Pancreas (tissue), 10 donors: Measurements from ENCODE around the gene CCM2. TPM values are rescaled to one million over a fixed set of nuclear protein-coding genes. Genes with fewer than 3 reads are reported as not detected.

ENCODE experiments used
- ATAC-seq, 4 donors: fragments of 200-7000 bp; cut with Tn5 transposase; one replicate each; pipeline versions ENCODE4 v1.8.0 to v1.9.1; 2020; ENCODE audit warnings: mild to moderate bottlenecking in 4 of 4, moderate library complexity in 4 of 4
- DNase-seq, 6 donors: peaks; one replicate each; pipeline ENCODE4 v3.0.0-alpha.2; 2020
- FAIRE-seq: peaks from 2 replicates; lab custom pipeline; 2012; peaks lifted over from hg19 to GRCh38; lab: Jason Lieb, UNC
- H3K27ac ChIP-seq, 4 donors: fragments of 200-600 bp; sonication (generic); 1 replicate in 3 of 4; 2 replicates in 1 of 4; pipeline versions ENCODE4 v1.5.0 to v1.8.0; 2020
- H3K27me3 ChIP-seq, 4 donors: fragments of 200-600 bp; one replicate each; pipeline ENCODE4 v1.8.0; 2021
- H3K36me3 ChIP-seq, 3 donors: fragments of 200-600 bp; sonication (generic) in 1 of 3; one replicate each; pipeline versions ENCODE4 v1.5.0 to v1.8.0; 2020 to 2021
- H3K4me1 ChIP-seq, 3 donors: fragments of 200-600 bp; one replicate each; pipeline ENCODE4 v1.8.0; 2021
- H3K4me3 ChIP-seq, 4 donors: fragments of 200-600 bp; sonication (generic) in 2 of 4; one replicate each; pipeline versions ENCODE4 v1.5.0 to v1.8.0; 2020 to 2021
- H3K9me3 ChIP-seq, 4 donors: fragments of 200-600 bp; one replicate each; pipeline ENCODE4 v1.8.0; 2021
- CTCF ChIP-seq, 4 donors: fragments of 200-600 bp; sonication (generic) in 3 of 4; IDR thresholded peaks; one replicate each; pipeline versions ENCODE4 v1.5.0 to v1.8.0; 2021; ENCODE audit warnings: antibody characterized with exemption in 4 of 4
- WGBS, 2 donors: extraction: QIAGEN DNeasy Blood & Tissue Kit; methylation state at CpG; one replicate each; pipeline ENCODE4 v1.1.7; 2013; 5-methylcytosine and 5-hydroxymethylcytosine counted together
- intact Hi-C, 3 donors: fragments of 100-400 bp; cut with DNase I; formaldehyde crosslinking; loops; one replicate each; pipeline versions ENCODE4 v1.11.1 to v1.14.2; 2022
- polyA plus RNA-seq, 2 donors: library from polyadenylated mRNA; stranded (reverse); fragments of 200-250 nt; gene quantifications; one replicate each; pipeline ENCODE4 v1.2.3, GENCODE V29; 2013
- total RNA-seq, 6 donors: library from RNA; stranded (reverse); fragmentation: NEBNext Ultra II Directional in 4 of 6; extraction: Animal tissue kit (Norgen Biotek cat#: 25700) in 4 of 6; gene quantifications; one replicate each; pipeline versions ENCODE4 v1.2.1 to v1.2.4, GENCODE V29; 2021 to 2023
- donor health status: healthy with polysubstance abuse.
- donor health status: DM: no; HTN: no; CAD: no; lungs with moderate emphysema.
- donor health status: DM: no; HTN: no; CAD: no.
- donor health status: control.
- donor health status: control.
- donor health status: Bipolar disorder and iron deficiency.
- donor health status: DM: yes; HTN: yes; CAD: no.
- donor health status: DM: no; HTN: no; CAD: no.
- donor health status: DM: no; HTN: no; CAD: no.
- donor health status: DM: yes; HTN: yes; CAD: no.

The CCM2 gene
- total and polyA plus RNA-seq, 8 donors, result 13.4 to 33.7 (median 16.5) TPM

GRCh38 chr7:45053941-45054340 lies 53.9 kb downstream of the CCM2 start:
- Histone ChIP-seq H3K4me3 (no peak overlapping the region), H3K36me3 (no peaks in the 10 kb centered on the region), H3K4me1 (no peaks in the 10 kb centered on the region), H3K9me3 (no peaks in the 10 kb centered on the region), H3K27me3 (no peaks in the 10 kb centered on the region), H3K27ac (no peak overlapping the region)
- TF ChIP-seq CTCF (IDR thresholded peaks at IDR 0.05), result no peak
- no peak for FAIRE-seq
- DNase-seq, result no peak
- 93 to 97% methylated on average over 5 of the region's 5 CpGs for WGBS, 2 donors
- ATAC-seq, result no peak
- intact Hi-C loops, result no loop called here

- no peak for DNase-seq
- Histone ChIP-seq H3K4me1 (no peaks in the 10 kb centered on the region), H3K27me3 (no peaks in the 10 kb centered on the region), H3K27ac (no peak overlapping the region), H3K4me3 (no peak overlapping the region), H3K9me3 (no peaks in the 10 kb centered on the region), H3K36me3 (no peaks in the 10 kb centered on the region)
- FAIRE-seq, result no peak
- 90 to 97% methylated on average over 3 of the region's 3 CpGs for WGBS, 2 donors
- intact Hi-C loops, result no loop called here
- TF ChIP-seq CTCF (IDR thresholded peaks at IDR 0.05), result no peak
- ATAC-seq, result no peak
Observed at GRCh38 chr7:45054442-45054841, 54.4 kb downstream of the CCM2 start.

GRCh38 chr7:45055016-45055415 lies 55.0 kb downstream of the CCM2 start:
- intact Hi-C loops, result no loop called here
- Histone ChIP-seq H3K27me3 (no peaks in the 10 kb centered on the region), H3K9me3 (no peaks in the 10 kb centered on the region), H3K27ac (no peak overlapping the region), H3K36me3 (no peaks in the 10 kb centered on the region), H3K4me1 (no peaks in the 10 kb centered on the region), H3K4me3 (no peak overlapping the region)
- WGBS, 2 donors, result 90 to 92% methylated on average over 5 of the region's 5 CpGs
- no peak for ATAC-seq
- no peak for TF ChIP-seq CTCF (IDR thresholded peaks at IDR 0.05)
- no peak for DNase-seq
- FAIRE-seq, result no peak

GRCh38 chr7:45055594-45056219 lies 55.7 kb downstream of the CCM2 start:
- no peak for ATAC-seq
- H3K4me1 ChIP-seq, result no peaks in the 10 kb centered on the region
- 96 to 98% methylated on average over 5 of the region's 5 CpGs for WGBS, 2 donors
- no peak for FAIRE-seq
- no peaks in the 10 kb centered on the region for H3K9me3 ChIP-seq
- intact Hi-C loops, result no loop called here
- TF ChIP-seq CTCF (IDR thresholded peaks at IDR 0.05), result no peak
- H3K4me3 ChIP-seq, result no peak overlapping the region
- no peak overlapping the region for H3K27ac ChIP-seq
- H3K36me3 ChIP-seq, result no peaks in the 10 kb centered on the region
- H3K27me3 ChIP-seq, result no peaks in the 10 kb centered on the region
- DNase-seq, result no peak

- peak in 1 of 6 donors; percentile 1 for DNase-seq
- TF ChIP-seq CTCF (IDR thresholded peaks at IDR 0.05), result no peak
- Histone ChIP-seq H3K9me3 (no peaks in the 10 kb centered on the region), H3K4me3 (no peak overlapping the region), H3K27ac (no peak overlapping the region), H3K27me3 (no peaks in the 10 kb centered on the region), H3K4me1 (no peaks in the 10 kb centered on the region), H3K36me3 (no peaks in the 10 kb centered on the region)
- intact Hi-C loops, result no loop called here
- no peak for FAIRE-seq
- 92% methylated on average over 5 of the region's 5 CpGs for WGBS, 2 donors
- no peak for ATAC-seq
Observed at GRCh38 chr7:45057878-45058277, 57.9 kb downstream of the CCM2 start.
